ENCODE results near the gene OTUD7B. TPM values are rescaled to one million over a fixed set of nuclear protein-coding genes. Genes with fewer than 3 reads are reported as not detected.

The OTUD7B gene
- total RNA-seq: 10.7 and 13.8 TPM in 2 replicates

DNA sequence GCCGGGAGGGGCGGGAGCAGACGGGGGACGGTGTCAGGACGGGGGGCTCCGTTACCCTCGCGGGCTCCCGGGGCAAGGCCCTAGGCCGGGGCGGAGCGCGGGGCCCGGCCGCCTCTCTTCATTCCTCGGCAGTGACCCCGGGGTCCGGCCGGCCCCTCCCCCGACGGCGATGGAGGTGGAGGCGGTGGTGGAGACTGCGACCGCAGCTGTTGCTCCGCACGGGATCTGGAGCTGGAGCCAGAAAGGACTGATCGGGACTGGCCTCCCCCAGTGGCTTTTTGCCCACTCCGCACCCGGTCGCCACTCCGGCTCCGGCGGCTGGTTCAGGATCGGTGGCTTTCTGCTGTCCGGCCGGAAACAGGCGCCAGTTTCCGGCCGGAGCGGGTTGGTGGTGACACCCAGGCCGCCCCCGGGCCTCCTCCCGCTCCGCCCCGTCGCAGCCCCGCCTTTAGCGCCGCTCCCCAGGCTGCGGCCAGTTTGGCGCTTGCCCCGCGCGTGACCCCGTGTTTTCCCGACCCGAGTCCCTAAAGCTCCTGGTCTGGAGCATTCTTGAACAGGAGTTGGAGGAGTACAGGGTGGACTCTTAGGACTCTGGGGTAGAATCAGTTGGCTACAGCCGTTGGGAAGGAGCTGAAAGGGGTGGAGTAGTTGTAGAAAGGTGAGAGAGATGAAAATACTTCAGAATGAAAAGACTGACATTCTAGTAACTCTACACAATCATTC is at the start of gene OTUD7B:
TSS of gene OTUD7B (minus strand) at position 334 of the 723 bp plus-strand sequence. CDS start 33,216 bp downstream, outside the sequence.

DNA sequence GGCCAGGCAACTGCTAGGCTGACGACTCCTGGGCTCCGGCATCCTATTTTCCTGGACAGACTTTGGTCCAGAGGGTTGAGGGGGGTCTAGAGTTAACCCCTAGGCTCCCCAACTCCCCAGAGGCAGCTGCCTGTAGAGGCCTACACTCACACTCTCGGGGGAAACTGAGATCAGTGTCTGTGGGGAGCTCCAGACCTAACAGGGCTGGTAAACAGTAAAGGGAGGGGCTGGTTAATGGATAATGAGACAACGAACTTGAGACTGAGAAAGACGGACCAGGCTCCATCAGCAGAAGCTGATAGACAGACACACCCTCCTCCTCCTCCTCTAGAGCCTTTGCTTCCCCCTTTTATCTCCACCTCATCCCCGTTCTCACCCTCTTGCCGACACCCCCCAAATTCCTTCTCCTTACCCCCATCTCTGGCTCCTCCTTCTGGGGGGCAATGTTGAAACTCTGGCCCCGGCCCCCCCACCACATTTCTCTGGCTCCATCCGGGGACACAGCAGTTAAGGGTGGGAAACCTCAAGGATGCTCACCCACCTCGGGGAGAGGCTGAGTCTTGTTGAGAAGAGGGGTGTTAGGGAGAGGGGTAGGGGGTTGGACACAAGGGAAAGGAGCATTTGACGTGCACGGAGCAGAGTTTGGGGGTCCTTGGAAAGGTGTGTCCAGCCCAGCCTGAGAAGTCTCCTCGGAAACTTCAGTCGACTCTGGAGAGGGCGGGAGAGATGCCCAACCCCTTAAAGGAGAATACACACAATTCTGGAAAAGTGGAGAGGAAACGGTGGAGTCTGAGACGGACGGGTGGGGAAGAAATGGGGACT is 74.1 kb downstream of the OTUD7B start, which contains the start of gene MTMR11:
TSS of gene MTMR11 (minus strand) at position 710 of the 822 bp plus-strand sequence. CDS start at position 478, 232 bp downstream.

DNA sequence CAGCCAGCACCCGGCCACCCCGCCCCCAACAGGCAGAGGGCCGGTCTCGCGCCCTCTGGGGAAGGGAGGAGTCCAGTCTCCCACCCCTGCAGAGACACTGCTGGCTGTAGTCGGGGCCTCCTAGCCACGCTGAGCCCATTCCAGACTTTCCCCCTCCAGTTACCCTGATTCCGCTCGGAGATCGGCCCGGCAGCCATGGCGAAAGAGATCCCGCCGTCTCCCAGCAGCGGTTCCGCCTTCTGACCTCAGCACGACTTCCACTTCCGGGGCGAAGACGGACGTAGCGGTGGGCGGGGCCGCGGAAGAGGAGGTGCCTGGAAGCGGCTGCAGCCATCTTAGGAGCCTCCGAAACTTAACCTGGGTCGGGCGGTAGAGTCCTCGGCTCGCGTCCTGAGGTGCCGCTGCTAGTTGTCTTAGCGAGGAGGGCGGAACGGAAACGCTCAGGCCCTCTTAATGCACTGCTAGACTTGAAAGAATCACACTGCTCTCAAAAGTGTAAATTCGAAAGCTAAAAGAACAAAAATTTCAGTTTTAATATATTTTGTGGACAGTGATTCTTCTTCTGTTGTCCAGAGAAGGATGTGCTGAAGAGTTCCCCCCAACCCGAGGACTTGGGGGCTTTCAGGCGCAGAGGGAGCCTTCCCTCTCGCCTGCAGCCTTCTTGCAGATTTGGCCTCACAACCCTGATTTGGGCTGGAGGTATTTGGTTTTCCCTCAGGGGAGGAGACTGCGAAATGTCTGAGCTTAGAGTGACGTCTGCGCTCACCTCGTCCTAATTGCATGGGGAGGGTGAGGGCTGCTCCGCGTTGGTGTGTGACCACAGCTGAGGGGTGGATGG is 82.7 kb downstream of the OTUD7B start, which contains the start of gene SF3B4:
TSS of gene SF3B4 (minus strand) at position 241 of the 838 bp plus-strand sequence. CDS start at position 197, 44 bp downstream.

DNA sequence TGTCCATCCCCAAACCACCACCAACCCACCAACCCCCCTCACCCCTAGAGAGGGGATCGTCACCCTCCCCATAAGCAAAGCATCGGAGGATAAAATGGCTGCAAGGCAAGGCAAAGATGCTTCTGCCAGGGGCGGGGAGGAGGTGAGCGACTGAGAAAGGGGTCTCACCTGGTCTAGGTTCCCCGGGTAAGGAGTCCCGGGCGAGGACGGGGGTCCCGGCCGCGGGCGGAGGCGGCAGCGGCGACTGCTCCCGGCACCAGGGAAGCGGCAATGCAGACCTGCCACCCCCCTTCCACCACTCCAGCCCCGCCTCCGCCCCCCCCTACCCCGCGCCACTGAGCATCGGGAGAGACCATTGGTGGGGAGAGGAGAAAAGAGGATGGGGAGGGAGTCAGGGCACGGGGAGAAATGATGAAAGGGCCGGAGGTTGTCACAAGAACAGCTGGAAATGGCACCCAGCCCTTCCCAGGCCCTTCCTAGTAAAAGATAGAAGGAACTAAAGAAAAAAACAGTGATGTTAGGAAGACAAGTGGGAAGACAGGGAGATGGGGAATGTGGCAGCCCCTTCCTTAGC is 92.9 kb downstream of the OTUD7B start, which contains the start of gene SV2A:
TSS of gene SV2A (minus strand) at position 274 of the 574 bp plus-strand sequence. CDS start 4,004 bp downstream, outside the sequence.

DNA sequence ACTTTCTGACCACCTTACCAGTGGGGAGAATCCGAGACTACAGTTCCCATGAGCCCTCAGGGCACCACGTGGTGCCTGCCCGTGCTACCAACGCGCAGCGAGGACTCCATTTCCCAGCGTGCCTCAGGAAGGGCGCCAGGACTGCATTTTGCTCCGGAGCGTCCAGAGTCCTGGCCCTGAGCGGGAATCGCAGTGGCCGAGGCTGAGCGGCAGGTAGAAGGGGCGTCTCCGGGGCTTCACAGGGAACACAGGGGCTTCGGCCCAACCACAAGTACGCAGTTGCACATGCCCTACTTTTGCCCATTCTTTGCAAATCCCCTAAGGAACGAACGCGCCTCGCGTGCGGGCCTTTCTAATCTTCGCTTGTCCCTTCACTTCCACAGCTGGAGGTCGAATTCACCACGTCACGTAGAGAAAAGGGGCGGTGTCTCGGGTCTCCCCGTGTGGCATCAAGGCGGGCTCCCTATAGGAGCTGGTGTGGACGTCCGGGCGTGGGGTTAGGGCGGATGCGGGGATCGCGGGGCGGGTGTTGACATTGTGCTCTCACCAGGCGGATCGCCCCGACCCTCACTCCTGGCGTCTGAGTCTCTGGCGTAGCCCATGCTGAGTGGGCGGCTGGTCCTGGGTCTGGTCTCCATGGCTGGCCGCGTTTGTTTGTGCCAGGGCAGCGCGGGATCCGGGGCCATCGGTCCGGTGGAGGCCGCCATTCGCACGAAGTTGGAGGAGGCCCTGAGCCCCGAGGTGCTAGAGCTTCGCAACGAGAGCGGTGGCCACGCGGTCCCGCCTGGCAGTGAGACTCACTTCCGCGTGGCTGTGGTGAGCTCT is 110.9 kb downstream of the OTUD7B start, which contains the start of gene BOLA1:
TSS of gene BOLA1 (plus strand) at position 109 of the 825 bp plus-strand sequence. CDS start at position 601, 492 bp downstream.

Other genes with a start within 250 kb of the OTUD7B start
- not detected in 2 replicates for gene FCGR1A, start 228.0 kb downstream of the OTUD7B start, total RNA-seq
- gene BOLA1, start 111.2 kb downstream of the OTUD7B start, total RNA-seq: 8.7 TPM in 2 replicates
- 14.1 and 18.3 TPM in 2 replicates for gene SV2A, start 92.9 kb downstream of the OTUD7B start, total RNA-seq
- gene SF3B4, start 82.9 kb downstream of the OTUD7B start, total RNA-seq: 5.7 TPM in 2 replicates
- gene MTMR11, start 73.8 kb downstream of the OTUD7B start, total RNA-seq: 2.4 and 2.9 TPM in 2 replicates
- 29.6 and 32.4 TPM in 2 replicates for gene VPS45, start 57.0 kb upstream of the OTUD7B start, total RNA-seq
- gene PLEKHO1, start 139.2 kb upstream of the OTUD7B start, total RNA-seq: 45.7 and 64.1 TPM in 2 replicates
- gene ANP32E, start 225.4 kb upstream of the OTUD7B start, total RNA-seq: 14.9 and 19.5 TPM in 2 replicates
- gene CA14, start 247.0 kb upstream of the OTUD7B start, total RNA-seq: not detected in 2 replicates